ENCODE measurements around the gene ONECUT3. TPM values are rescaled to one million over a fixed set of nuclear protein-coding genes. Genes with fewer than 3 reads are reported as not detected.

Gene ONECUT3
- polyA plus RNA-seq, 1 donor (not counting 4 experiments of a cell fraction or from before 2014, with no cell fraction given), result 0.01 TPM

GRCh38 chr19:1829958-1830357 is 76.7 kb downstream of the ONECUT3 start:
- Histone ChIP-seq H3K36me3 (ENCODE audit: control insufficient read depth in 2 of 2, extremely low read depth in 1 of 2, insufficient read depth in 2 of 2, low read length in 2 of 2) (peaks cover 9 to 11% of the 10 kb centered on the region in 2 experiments), H3K9me1 (ENCODE audit: control insufficient read depth, extremely low read depth, insufficient read depth, low read length) (no peaks in the 10 kb centered on the region), H3K4me1 (ENCODE audit: control insufficient read depth, extremely low read depth, insufficient read depth, low read length) (no peaks in the 10 kb centered on the region), H3K27me3 (ENCODE audit: control insufficient read depth, extremely low read depth, insufficient read depth, low read length) (no peaks in the 10 kb centered on the region), H3K27ac (ENCODE audit: control insufficient read depth, insufficient read depth, low read length) (no peak overlapping the region), H3K9me3 (ENCODE audit: control insufficient read depth, low read depth, low read length) (no peaks in the 10 kb centered on the region), H3K4me3 (ENCODE audit: control insufficient read depth in 2 of 3, extremely low read depth in 1 of 3, insufficient read depth in 2 of 3, low read depth in 1 of 3, low read length in 3 of 3) (no peak overlapping the region), H4K20me1 (ENCODE audit: control insufficient read depth, extremely low read depth, insufficient read depth, low read length) (peaks cover 17% of the 10 kb centered on the region), H2AFZ (ENCODE audit: control insufficient read depth, low read length) (no peak overlapping the region), H3K9ac (ENCODE audit: control insufficient read depth, extremely low read depth, insufficient read depth, low read length) (no peak overlapping the region), H3K79me2 (ENCODE audit: control insufficient read depth, insufficient read depth, low read length) (peaks cover 36% of the 10 kb centered on the region), H3K4me2 (ENCODE audit: control insufficient read depth, extremely low read depth, insufficient read depth, low read depth, low read length) (no peak overlapping the region)
- no peak for TF ChIP-seq EZH2 (IDR thresholded peaks at IDR 0.05; ENCODE audit: low read length)
- TF ChIP-seq CTCF (optimal IDR thresholded peaks at IDR 0.05 in 1 of 3, IDR thresholded peaks at IDR 0.05 in 1 of 3, conservative IDR thresholded peaks at IDR 0.05 in 1 of 3; ENCODE audit: extremely low read depth in 1 of 3, insufficient read depth in 2 of 3, low read length in 3 of 3), result no peak
- dilution Hi-C loops (cut with MboI; ENCODE audit: extremely low pct_ligation_motif_present, low sequenced_read_pairs), result no loop called here
- DNase-seq (ENCODE audit: low read depth, low spot score) (no peak), FAIRE-seq (no peak)

- DNase-seq (ENCODE audit: low read depth, low spot score), result no peak
- dilution Hi-C loops (cut with MboI; ENCODE audit: extremely low pct_ligation_motif_present, low sequenced_read_pairs), result no loop called here
- Histone ChIP-seq H3K4me1 (ENCODE audit: control insufficient read depth, extremely low read depth, insufficient read depth, low read length) (no peaks in the 10 kb centered on the region), H3K27ac (ENCODE audit: control insufficient read depth, insufficient read depth, low read length) (no peak overlapping the region), H3K27me3 (ENCODE audit: control insufficient read depth, extremely low read depth, insufficient read depth, low read length) (no peaks in the 10 kb centered on the region), H2AFZ (ENCODE audit: control insufficient read depth, low read length) (no peak overlapping the region), H3K9ac (ENCODE audit: control insufficient read depth, extremely low read depth, insufficient read depth, low read length) (no peak overlapping the region), H3K4me2 (ENCODE audit: control insufficient read depth, extremely low read depth, insufficient read depth, low read depth, low read length) (no peak overlapping the region), H3K79me2 (ENCODE audit: control insufficient read depth, insufficient read depth, low read length) (peaks cover 42% of the 10 kb centered on the region), H3K4me3 (ENCODE audit: control insufficient read depth in 2 of 3, extremely low read depth in 1 of 3, insufficient read depth in 2 of 3, low read depth in 1 of 3, low read length in 3 of 3) (no peak overlapping the region), H3K9me3 (ENCODE audit: control insufficient read depth, low read depth, low read length) (no peaks in the 10 kb centered on the region), H3K36me3 (ENCODE audit: control insufficient read depth in 2 of 2, extremely low read depth in 1 of 2, insufficient read depth in 2 of 2, low read length in 2 of 2) (peaks cover 9 to 11% of the 10 kb centered on the region in 2 experiments), H3K9me1 (ENCODE audit: control insufficient read depth, extremely low read depth, insufficient read depth, low read length) (no peaks in the 10 kb centered on the region), H4K20me1 (ENCODE audit: control insufficient read depth, extremely low read depth, insufficient read depth, low read length) (peaks cover 19% of the 10 kb centered on the region)
- FAIRE-seq, result no peak
- TF ChIP-seq EZH2 (IDR thresholded peaks at IDR 0.05; ENCODE audit: low read length) (no peak), CTCF (optimal IDR thresholded peaks at IDR 0.05 in 1 of 3, IDR thresholded peaks at IDR 0.05 in 1 of 3, conservative IDR thresholded peaks at IDR 0.05 in 1 of 3; ENCODE audit: extremely low read depth in 1 of 3, insufficient read depth in 2 of 3, low read length in 3 of 3) (no peak)
Observed at GRCh38 chr19:1830568-1830967, 77.3 kb downstream of the ONECUT3 start.

Small RNA genes within 50 kb of the gene (small RNA-seq; reads per million reads assigned to genes)
- 0 reads per million in 3 experiments for gene RF00017 (ENCODE audit: insufficient read length in 3 of 3, low read depth in 3 of 3, low replicate concordance in 1 of 3)

Other genes starting within 250 kb of the ONECUT3 start
- gene ADAMTSL5, start 240.5 kb upstream of the ONECUT3 start, polyA plus RNA-seq, result 4.2 to 8.5 TPM (median 5.7 TPM) in 3 replicates
- gene PLK5, start 229.4 kb upstream of the ONECUT3 start, polyA plus RNA-seq, result 0.05 to 0.26 TPM (median 0.06 TPM) in 3 replicates
- 3.9 to 6.3 TPM (median 5.9 TPM) in 3 replicates for gene MEX3D, start 185.2 kb upstream of the ONECUT3 start, polyA plus RNA-seq
- 16.6 to 27.4 TPM (median 21.9 TPM) in 3 replicates for gene MBD3, start 160.6 kb upstream of the ONECUT3 start, polyA plus RNA-seq
- 136 to 468 TPM (median 327 TPM) in 3 replicates for gene UQCR11, start 148.0 kb upstream of the ONECUT3 start, polyA plus RNA-seq
- 40.0 to 59.0 TPM (median 44.4 TPM) in 3 replicates for gene TCF3, start 100.9 kb upstream of the ONECUT3 start, polyA plus RNA-seq
- gene ATP8B3, start 58.8 kb downstream of the ONECUT3 start, polyA plus RNA-seq, result 0.98 to 2.8 TPM (median 1.2 TPM) in 3 replicates
- gene REXO1, start 95.0 kb downstream of the ONECUT3 start, polyA plus RNA-seq, result 6.1 to 18.6 TPM (median 9.1 TPM) in 3 replicates
- 4.9 to 14.7 TPM (median 6.0 TPM) in 3 replicates for gene KLF16, start 110.1 kb downstream of the ONECUT3 start, polyA plus RNA-seq
- 27.2 to 67.3 TPM (median 31.0 TPM) in 3 replicates for gene ABHD17A, start 132.0 kb downstream of the ONECUT3 start, polyA plus RNA-seq
- gene ADAT3, start 151.9 kb downstream of the ONECUT3 start, polyA plus RNA-seq, result 0.55 to 0.93 TPM (median 0.85 TPM) in 3 replicates
- gene SCAMP4, start 151.9 kb downstream of the ONECUT3 start, polyA plus RNA-seq, result 4.8 to 30.3 TPM (median 7.0 TPM) in 3 replicates
- 32.5 to 72.4 TPM (median 34.9 TPM) in 3 replicates for gene CSNK1G2, start 187.7 kb downstream of the ONECUT3 start, polyA plus RNA-seq

Data from keratinocyte (primary cell).